Neural progenitor cell (in vitro differentiated cells): ENCODE data around the gene TWSG1.

Source experiments
- EZH2 ChIP-seq: fragments of 200-600 bp; sonication (generic); IDR thresholded peaks from 2 replicates; pipeline ENCODE4 v1.6.1; 2017; ENCODE audit warnings: antibody characterized with exemption, mild to moderate bottlenecking, moderate library complexity
- EZH2phosphoT487 ChIP-seq: fragments of 200-600 bp; sonication (generic); IDR thresholded peaks from 2 replicates; pipeline ENCODE4 v1.6.1; 2017; ENCODE audit warnings: antibody characterized with exemption
- TF ChIP-seq, protein P1 (sequence below): fragments of 200-600 bp; sonication (generic); IDR thresholded peaks from 2 replicates; pipeline ENCODE4 v1.5.1; 2017; ENCODE audit warnings: antibody characterized with exemption, mild to moderate bottlenecking

- TF ChIP-seq, protein P1, sequence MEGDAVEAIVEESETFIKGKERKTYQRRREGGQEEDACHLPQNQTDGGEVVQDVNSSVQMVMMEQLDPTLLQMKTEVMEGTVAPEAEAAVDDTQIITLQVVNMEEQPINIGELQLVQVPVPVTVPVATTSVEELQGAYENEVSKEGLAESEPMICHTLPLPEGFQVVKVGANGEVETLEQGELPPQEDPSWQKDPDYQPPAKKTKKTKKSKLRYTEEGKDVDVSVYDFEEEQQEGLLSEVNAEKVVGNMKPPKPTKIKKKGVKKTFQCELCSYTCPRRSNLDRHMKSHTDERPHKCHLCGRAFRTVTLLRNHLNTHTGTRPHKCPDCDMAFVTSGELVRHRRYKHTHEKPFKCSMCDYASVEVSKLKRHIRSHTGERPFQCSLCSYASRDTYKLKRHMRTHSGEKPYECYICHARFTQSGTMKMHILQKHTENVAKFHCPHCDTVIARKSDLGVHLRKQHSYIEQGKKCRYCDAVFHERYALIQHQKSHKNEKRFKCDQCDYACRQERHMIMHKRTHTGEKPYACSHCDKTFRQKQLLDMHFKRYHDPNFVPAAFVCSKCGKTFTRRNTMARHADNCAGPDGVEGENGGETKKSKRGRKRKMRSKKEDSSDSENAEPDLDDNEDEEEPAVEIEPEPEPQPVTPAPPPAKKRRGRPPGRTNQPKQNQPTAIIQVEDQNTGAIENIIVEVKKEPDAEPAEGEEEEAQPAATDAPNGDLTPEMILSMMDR: no peak
- no peak for TF ChIP-seq EZH2
- no peak for TF ChIP-seq EZH2phosphoT487
These were observed 53.3 kb downstream of the TWSG1 start for GRCh38 chr18:9387891-9388290.
